SH-SY5Y (cell line): Measurements from ENCODE around the gene FAIM2.

Experiments used
- GATA2 ChIP-seq: IDR thresholded peaks from 2 replicates; pipeline ENCODE4 v1.6.1; 2011; ENCODE audit warnings: mild to moderate bottlenecking, low read depth, low read length
- GATA3 ChIP-seq: IDR thresholded peaks from 2 replicates; pipeline ENCODE4 v1.6.1; 2011; ENCODE audit warnings: low read depth, mild to moderate bottlenecking, low read length, moderate library complexity

The FAIM2 gene

GRCh38 chr12:49866859-49867569 lies 36.7 kb downstream of the FAIM2 start:
- TF ChIP-seq GATA3 = no peak
- TF ChIP-seq GATA2 = no peak

GRCh38 chr12:49865782-49866135 lies 37.9 kb downstream of the FAIM2 start:
- TF ChIP-seq GATA3 (no peak), GATA2 (no peak)

GRCh38 chr12:49865109-49865781 lies 38.5 kb downstream of the FAIM2 start:
- TF ChIP-seq GATA2 (no peak), GATA3 (no peak)

GRCh38 chr12:49864798-49865090 lies 39.0 kb downstream of the FAIM2 start:
- TF ChIP-seq GATA3 = no peak
- no peak for TF ChIP-seq GATA2

- no peak for TF ChIP-seq GATA3
- TF ChIP-seq GATA2 = no peak
These were observed 39.5 kb downstream of the FAIM2 start for GRCh38 chr12:49863946-49864797.

- TF ChIP-seq GATA3 (no peak), GATA2 (no peak)
These were observed 48.7 kb downstream of the FAIM2 start for GRCh38 chr12:49854976-49855375.

- no peak for TF ChIP-seq GATA3
- TF ChIP-seq GATA2 = no peak
These were observed 50.0 kb downstream of the FAIM2 start for GRCh38 chr12:49853671-49854070.

- TF ChIP-seq GATA3 (no peak), GATA2 (no peak)
These were observed 56.5 kb downstream of the FAIM2 start for GRCh38 chr12:49847161-49847560.

GRCh38 chr12:49846032-49846431 lies 57.7 kb downstream of the FAIM2 start:
- TF ChIP-seq GATA2 (no peak), GATA3 (no peak)

GRCh38 chr12:49843876-49844437 lies 59.7 kb downstream of the FAIM2 start:
- TF ChIP-seq GATA3 (no peak), GATA2 (no peak)

GRCh38 chr12:49843411-49843810 lies 60.3 kb downstream of the FAIM2 start:
- TF ChIP-seq GATA2 (no peak), GATA3 (no peak)

GRCh38 chr12:49842519-49843352 lies 61.0 kb downstream of the FAIM2 start, which contains the start of gene BCDIN3D:
Gene BCDIN3D (minus strand): TSS chr12:49843106. CDS start chr12:49843087, 19 bp downstream.
- no peak for TF ChIP-seq GATA2
- no peak for TF ChIP-seq GATA3

GRCh38 chr12:49838973-49839633 lies 64.6 kb downstream of the FAIM2 start:
- TF ChIP-seq GATA2 (no peak), GATA3 (no peak)

GRCh38 chr12:49832836-49833421 lies 70.8 kb downstream of the FAIM2 start:
- TF ChIP-seq GATA2 (no peak), GATA3 (no peak)
